H1 (cell line): ENCODE measurements around the gene GJD3. TPM values are rescaled to one million over a fixed set of nuclear protein-coding genes. Genes with fewer than 3 reads are reported as not detected.

Experiments used
- CTCF ChIP-seq, 3 experiments: IDR thresholded peaks; 1 replicate in 2 of 3; 2 replicates in 1 of 3; pipeline versions ENCODE4 v1.5.1 to v1.6.1; 2011; ENCODE audit warnings: low read length in 3 of 3, mild to moderate bottlenecking in 3 of 3, inconsistent platforms in 2 of 3, low read depth in 1 of 3, moderate library complexity in 1 of 3; ENCODE audit not compliant: insufficient read depth in 1 of 3; ENCODE audit errors: control extremely low read depth in 1 of 3
- TAF7 ChIP-seq: optimal IDR thresholded peaks from 2 replicates; pipeline ENCODE3; 2011; ENCODE audit warnings: low read depth, mild to moderate bottlenecking, inconsistent platforms, low read length, moderate library complexity, borderline replicate concordance
- polyA plus RNA-seq, 7 experiments: library from polyadenylated mRNA; depleted of rRNA in 3 of 7; stranded (reverse) in 5 of 7; unstranded in 2 of 7; fragments of >200 nt in 5 of 7; fragments of 200-250 nt in 2 of 7; gene quantifications; 1 replicate in 5 of 7; 2 replicates in 1 of 7; 4 replicates in 1 of 7; pipeline versions ENCODE4 v1.2.1 to v1.2.3, GENCODE V29; 2011 to 2013; ENCODE audit warnings: missing spikeins in 2 of 7, mixed read lengths in 2 of 7
- total RNA-seq: library from RNA; stranded (reverse); fragmentation: NEBNext Ultra II Directional; extraction: Animal tissue kit (Norgen Biotek cat#: 25700); gene quantifications from 2 replicates; pipeline ENCODE4 v1.2.1, GENCODE V29; 2021

Gene GJD3
- total and polyA plus RNA-seq, 2 of the 8 experiments (the other 6 are each of a cell fraction or from before 2014, with no cell fraction given): 0.53 to 1.9 TPM

- no peak for TF ChIP-seq CTCF (IDR thresholded peaks at IDR 0.05; ENCODE audit: control extremely low read depth in 1 of 3, insufficient read depth in 1 of 3, low read depth in 1 of 3, low read length in 3 of 3)
- TF ChIP-seq TAF7: no peak
Measured at GRCh38 chr17:40372031-40372430, 7.5 kb upstream of the GJD3 start (continued).
